NCI-H1930 (cell line): ENCODE results near the gene GJD3.
A peak's percentile ranks its signal among the peaks of the same experiment; 100 is the strongest.
"Not testable (repeated sequence)": the region's sequence is repeated elsewhere in the genome, so short reads cannot be mapped to it uniquely, and the experiment has no call there.

Source experiments
- DNase-seq, 2 experiments: peaks; one replicate each; lab custom pipeline; 2025; lab: John Stamatoyannopoulos, UW

Gene GJD3

DNA sequence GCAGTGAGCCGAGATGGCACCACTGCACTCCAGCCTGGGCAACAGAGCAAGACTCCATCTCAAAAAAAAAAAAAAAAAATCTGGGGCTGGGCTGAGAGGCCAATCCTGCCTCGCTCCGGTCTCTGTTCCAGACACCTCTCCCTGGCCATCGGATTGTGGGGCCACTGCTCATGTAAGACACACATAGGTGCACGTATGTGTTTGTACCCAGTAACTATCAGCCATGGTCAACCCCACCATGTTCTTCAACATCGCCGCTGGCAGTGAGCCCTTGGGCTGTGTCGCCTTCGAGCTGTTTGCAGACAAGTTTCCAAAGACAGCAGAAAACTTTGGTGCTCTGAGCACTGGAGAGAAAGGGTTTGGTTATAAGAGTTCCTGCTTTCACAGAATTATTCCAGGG is 3.2 kb upstream of the GJD3 start:
- not testable (repeated sequence) for DNase-seq

DNA sequence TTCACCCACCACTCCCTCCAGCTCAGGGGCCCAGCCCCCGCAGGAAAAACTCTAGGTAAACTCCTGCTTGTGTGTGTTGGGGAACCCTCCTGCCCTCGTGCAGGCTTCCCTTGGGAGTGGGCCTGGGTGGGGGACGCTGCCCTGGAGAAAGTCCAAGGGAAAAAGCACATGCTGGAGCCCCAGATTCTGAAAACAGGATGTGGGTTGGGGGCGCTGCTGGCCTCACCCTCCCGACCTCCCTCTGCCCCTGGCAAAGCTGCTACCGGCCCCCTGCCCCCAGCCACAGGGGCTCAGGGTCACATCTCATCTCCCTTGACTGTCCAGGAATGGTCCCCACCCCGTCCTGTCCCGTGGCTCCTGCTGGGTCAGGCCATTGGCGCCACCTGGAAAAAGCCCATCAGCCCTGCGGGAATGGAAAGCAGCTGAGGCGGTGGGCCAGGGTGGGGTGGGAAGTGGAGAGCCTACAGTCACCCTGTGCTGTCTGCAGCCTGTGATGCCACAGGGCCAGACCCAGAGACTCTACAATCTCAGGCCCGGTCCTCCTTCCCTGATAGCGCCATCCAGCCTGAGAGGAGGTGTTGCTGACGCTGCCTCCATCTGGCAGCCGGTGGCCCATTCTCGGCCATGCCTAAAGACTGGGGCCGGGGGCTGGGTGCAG is 2.5 kb upstream of the GJD3 start:
- DNase-seq: no peak

- DNase-seq: no peak
These were observed 1.7 kb upstream of the GJD3 start for GRCh38 chr17:40366076-40366860.

GRCh38 chr17:40364906-40365305 is 369 bp upstream of the GJD3 start:
- no peak for DNase-seq

GRCh38 chr17:40363111-40363827 is 1.3 kb downstream of the GJD3 start:
- peak in 1 of 2 experiments; percentile 52 for DNase-seq

DNA sequence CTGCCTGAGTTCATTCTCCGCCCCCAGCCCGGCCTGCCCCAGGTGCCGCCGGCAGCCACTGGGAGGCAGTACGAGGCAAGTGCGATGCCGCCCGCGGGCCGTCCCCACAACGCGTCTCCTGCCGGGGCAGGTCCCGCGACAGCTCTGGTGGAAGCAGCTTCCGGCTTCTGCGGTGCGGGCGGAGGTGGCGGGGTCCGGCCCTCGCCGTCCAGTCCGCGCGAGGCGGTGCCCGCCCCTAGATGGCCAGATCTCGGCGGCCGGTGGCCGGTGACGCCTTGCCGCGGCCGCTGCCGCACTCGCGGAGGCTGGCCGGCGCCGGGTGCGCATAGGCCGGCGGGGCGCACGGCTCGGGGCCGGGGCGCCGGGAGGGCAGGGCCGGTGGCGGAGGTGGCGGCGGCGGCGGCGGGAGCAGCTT is 1.8 kb downstream of the GJD3 start:
- peak; percentile 44 to 69 for DNase-seq

GRCh38 chr17:40361925-40362695 is 2.4 kb downstream of the GJD3 start:
- DNase-seq: no peak

GRCh38 chr17:40361063-40361924 is 3.2 kb downstream of the GJD3 start:
- DNase-seq: no peak

DNA sequence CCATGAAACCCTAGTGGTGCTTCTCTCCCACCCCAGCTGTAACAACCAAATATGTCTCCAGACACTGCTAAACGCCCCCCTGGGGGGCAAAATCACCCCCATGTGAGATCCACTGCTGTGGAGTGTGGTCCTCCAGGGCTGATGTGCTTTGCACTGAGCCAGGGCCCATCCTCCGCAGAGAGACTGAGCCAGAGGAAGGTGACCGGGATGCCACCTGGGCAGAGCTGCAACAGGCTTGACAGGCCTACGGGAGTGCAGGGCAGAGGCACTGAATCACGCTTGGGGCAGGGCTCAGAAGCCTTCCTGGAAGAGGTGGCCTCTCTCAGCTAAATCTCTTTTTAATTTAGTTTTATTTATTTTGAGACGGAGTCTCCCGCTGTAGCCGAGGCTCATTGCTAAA is 4.4 kb downstream of the GJD3 start:
- no peak for DNase-seq

- peak; percentile 62 to 76 for DNase-seq
These were observed 6.1 kb downstream of the GJD3 start for GRCh38 chr17:40358323-40359038.

DNA sequence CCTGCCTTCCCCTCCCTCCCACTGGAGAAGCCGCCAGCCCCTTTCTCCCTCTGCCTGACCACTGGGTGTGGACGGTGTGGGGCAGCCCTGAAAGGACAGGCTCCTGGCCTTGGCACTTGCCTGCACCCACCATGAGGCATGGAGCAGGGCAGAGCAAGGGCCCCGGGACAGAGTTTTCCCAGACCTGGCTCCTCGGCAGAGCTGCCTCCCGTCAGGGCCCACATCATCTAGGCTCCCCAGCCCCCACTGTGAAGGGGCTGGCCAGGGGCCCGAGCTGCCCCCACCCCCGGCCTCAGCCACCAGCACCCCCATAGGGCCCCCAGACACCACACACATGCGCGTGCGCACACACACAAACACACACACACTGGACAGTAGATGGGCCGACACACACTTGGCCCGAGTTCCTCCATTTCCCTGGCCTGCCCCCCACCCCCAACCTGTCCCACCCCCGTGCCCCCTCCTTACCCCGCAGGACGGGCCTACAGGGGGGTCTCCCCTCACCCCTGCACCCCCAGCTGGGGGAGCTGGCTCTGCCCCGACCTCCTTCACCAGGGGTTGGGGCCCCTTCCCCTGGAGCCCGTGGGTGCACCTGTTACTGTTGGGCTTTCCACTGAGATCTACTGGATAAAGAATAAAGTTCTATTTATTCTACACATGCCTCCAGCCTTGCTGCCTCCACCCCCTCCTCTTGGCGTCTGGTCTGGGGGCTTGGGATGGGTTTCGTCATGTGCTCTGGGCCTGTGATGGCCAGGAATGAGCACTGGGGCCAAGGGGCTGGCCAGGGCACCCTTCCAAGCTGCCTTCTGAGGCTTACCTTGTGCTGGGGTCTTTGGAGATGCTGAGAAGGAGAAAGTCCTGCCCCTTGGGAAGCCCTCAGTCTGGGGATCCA is 7.3 kb downstream of the GJD3 start:
- DNase-seq: no peak

GRCh38 chr17:40355804-40356758 is 8.5 kb downstream of the GJD3 start:
- DNase-seq: no peak

DNA sequence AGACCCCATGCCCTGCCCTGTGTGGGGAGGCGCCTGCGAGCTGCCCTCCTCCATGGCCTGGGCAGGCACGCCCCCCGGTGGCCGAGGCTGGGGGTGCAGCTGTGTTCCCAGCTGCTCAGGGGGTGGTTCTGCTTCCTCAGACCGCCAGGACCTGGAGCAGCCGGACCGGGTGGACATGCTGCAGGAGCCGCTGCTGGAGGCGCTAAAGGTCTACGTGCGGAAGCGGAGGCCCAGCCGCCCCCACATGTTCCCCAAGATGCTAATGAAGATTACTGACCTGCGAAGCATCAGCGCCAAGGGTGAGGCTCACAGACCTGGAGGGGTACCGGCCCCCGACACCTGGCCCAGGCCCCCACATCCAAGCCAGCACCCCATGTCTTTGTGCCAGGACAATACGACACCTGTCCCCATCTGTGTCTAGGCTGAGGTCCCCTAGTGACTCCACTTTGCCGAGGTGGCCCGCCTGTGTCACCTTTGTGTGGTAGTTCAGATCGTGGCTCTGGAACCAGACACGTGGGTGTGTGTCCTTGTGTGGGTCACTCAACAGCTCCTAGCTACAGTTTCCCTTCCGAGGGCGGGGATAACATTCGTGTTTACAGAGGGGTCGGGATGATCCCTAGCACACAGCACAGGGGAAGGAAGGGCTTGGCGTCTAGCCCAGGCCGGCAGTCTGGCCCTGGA is 9.3 kb downstream of the GJD3 start:
- DNase-seq: peak; percentile 15 to 28

DNA sequence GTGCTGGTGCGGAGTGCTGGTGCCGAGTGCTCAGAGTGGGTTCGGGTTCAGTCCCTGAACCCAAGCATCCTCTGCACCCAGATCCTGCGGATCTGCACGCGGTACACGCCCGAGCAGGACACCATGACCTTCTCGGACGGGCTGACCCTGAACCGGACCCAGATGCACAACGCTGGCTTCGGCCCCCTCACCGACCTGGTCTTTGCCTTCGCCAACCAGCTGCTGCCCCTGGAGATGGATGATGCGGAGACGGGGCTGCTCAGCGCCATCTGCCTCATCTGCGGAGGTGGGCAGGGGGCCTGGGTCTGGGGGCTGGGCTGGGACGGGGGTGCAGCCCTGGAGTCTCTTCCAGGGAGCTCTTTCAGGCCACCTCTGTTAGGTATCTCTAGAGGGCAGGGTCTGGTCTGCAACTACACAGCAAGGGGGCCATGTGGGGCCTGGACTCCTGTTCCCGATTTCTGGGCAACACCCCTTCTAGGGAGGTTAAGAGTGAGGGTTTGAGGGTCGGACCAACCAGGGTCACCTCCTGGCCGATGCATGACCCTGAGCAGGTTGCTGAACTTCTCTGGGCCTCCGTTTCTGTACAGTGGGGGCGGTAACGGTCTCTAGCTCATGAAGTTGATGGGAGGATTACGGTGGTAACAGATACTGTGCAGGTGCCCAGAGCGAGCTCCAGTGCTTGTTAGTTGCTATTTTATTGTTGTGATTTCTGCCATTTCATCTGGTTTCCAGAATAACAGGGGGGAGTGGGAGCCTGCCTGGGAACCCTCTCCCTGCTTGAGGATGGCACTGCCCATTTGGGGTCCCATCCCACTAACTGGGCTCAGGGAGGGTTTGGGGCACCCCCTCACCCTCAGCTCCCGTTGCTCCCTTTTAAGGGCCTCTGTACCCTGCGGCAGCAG is 10.1 kb downstream of the GJD3 start:
- no peak for DNase-seq

DNA sequence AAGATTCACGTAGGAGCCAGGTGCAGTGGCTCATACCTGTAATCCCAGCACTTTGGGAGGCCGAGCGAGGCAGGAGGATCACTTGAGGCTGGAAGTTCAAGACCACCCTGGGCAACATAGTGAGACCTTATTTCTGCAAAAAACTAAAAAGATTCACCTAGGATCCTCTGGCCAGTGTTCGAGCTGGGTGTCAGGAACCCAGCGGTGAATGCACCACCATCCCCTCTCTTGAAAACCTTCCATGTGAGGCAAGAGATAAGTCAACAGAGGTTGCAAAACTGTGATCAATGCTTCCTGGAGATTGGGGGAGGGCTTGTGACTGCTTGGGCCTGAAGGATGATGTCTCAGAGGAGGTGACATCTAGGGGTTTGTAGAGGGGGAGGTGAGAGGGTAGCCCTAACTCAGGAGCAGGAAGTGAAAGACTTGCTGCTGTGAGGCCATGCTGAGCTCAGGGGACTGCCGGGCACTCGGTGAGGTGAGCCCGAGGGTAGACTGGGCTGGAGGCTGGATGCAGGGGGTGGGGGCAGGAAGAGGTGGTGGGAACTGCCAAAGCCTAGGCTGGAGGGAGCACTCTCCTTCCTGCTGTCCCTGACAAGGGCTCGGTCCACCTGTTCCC is 11.7 kb downstream of the GJD3 start:
- DNase-seq: no peak

- DNase-seq: no peak
These were observed 12.2 kb downstream of the GJD3 start for GRCh38 chr17:40352237-40352778.
